Panc1 (cell line): ENCODE data around the gene GRP. TPM values are rescaled to one million over a fixed set of nuclear protein-coding genes. Genes with fewer than 3 reads are reported as not detected.

Experiments
- ATAC-seq: fragments of 200-7000 bp; cut with Tn5 transposase; 2 replicates; pipeline ENCODE4 v1.9.1; 2020; ENCODE audit warnings: mild to moderate bottlenecking, moderate library complexity
- BruUV-seq: library from RNA; stranded (reverse); fragments of 400-500 nt; replicated peaks from 2 replicates; lab custom pipeline; 2021; lab: Mats Ljungman, UMichigan
- CTCF ChIA-PET: fragments of 300-600 bp; sonication (Branson Sonifier 250); formaldehyde crosslinking; loops from one replicate; lab custom pipeline; 2022; ENCODE audit warnings: antibody characterized with exemption; lab: Charles Lee
- POLR2A ChIA-PET: fragments of 300-600 bp; sonication (Branson Sonifier 250); formaldehyde crosslinking; loops from one replicate; lab custom pipeline; 2022; ENCODE audit warnings: antibody characterized with exemption; lab: Charles Lee
- DNase-seq: peaks from one replicate; pipeline ENCODE4 v3.0.0-alpha.2; 2010; ENCODE audit warnings: low read depth, low spot score
- H3K27ac ChIP-seq: 2 replicates; pipeline ENCODE4 v1.5.1; 2011; ENCODE audit warnings: mild to moderate bottlenecking, low read length, inconsistent platforms
- H3K27me3 ChIP-seq: fragments of 200-500 bp; sonication (Bioruptor generic); 2 replicates; pipeline ENCODE4 v1.6.0; 2014; ENCODE audit warnings: low read length, inconsistent platforms; ENCODE audit not compliant: control insufficient read depth, insufficient read depth
- H3K36me3 ChIP-seq: fragments of 200-500 bp; sonication (Bioruptor generic); 2 replicates; pipeline ENCODE4 v1.5.1; 2014; ENCODE audit warnings: inconsistent platforms, mild to moderate bottlenecking, low read length, moderate library complexity; ENCODE audit not compliant: control insufficient read depth, insufficient read depth
- H3K4me1 ChIP-seq: 2 replicates; pipeline ENCODE4 v1.5.1; 2011; ENCODE audit warnings: inconsistent platforms, mild to moderate bottlenecking, low read length, moderate library complexity; ENCODE audit not compliant: control insufficient read depth, insufficient read depth
- H3K4me3 ChIP-seq, 2 experiments: 2 replicates each; pipeline ENCODE4 v1.5.1; 2011 to 2012; ENCODE audit warnings: low read depth in 2 of 2, low read length in 2 of 2, mild to moderate bottlenecking in 2 of 2, inconsistent platforms in 1 of 2, moderate library complexity in 1 of 2
- H3K9me3 ChIP-seq: fragments of 200-500 bp; sonication (Bioruptor generic); 2 replicates; pipeline ENCODE4 v1.5.1; 2014; ENCODE audit warnings: low read depth, mild to moderate bottlenecking, inconsistent platforms, low read length, moderate library complexity; ENCODE audit not compliant: control insufficient read depth, insufficient read depth
- POLR2AphosphoS5 ChIP-seq: IDR thresholded peaks from 2 replicates; pipeline ENCODE4 v1.6.1; 2012; ENCODE audit warnings: mild to moderate bottlenecking, low read depth, low read length, moderate library complexity
- SIN3A ChIP-seq: IDR thresholded peaks from 2 replicates; pipeline ENCODE4 v1.6.1; 2012; ENCODE audit warnings: low read depth, mild to moderate bottlenecking, low read length, moderate library complexity, borderline replicate concordance; ENCODE audit not compliant: insufficient read depth
- TCF7L2 ChIP-seq: IDR thresholded peaks from 2 replicates; pipeline ENCODE4 v1.6.1; 2011; ENCODE audit warnings: mild to moderate bottlenecking, low read depth, low read length, inconsistent platforms
- in situ Hi-C: cut with HindIII; loops from 2 replicates; pipeline ENCODE4 v1.10.0; 2016; ENCODE audit warnings: low sequenced_read_pairs, low pct_unique_long_range_greater_than_20kb
- intact Hi-C: fragments of 100-400 bp; cut with micrococcal nuclease; formaldehyde crosslinking; loops from one replicate; pipeline ENCODE4 v1.10.0; 2022; ENCODE audit not compliant: unreplicated experiment
- total RNA-seq: library from RNA; stranded (reverse); gene quantifications from one replicate; pipeline ENCODE4 v1.2.1, GENCODE V29; 2021; ENCODE audit not compliant: unreplicated experiment
- TF ChIP-seq, protein P1 (sequence below), 2 experiments: IDR thresholded peaks; 2 replicates each; pipeline ENCODE4 v1.6.1; 2011 to 2012; ENCODE audit warnings: low read depth in 2 of 2, control low read depth in 1 of 2, low read length in 1 of 2, mild to moderate bottlenecking in 1 of 2, moderate library complexity in 1 of 2; ENCODE audit not compliant: insufficient read depth in 1 of 2
- TF ChIP-seq, protein P2 (sequence below): fragments of 450-650 bp; IDR thresholded peaks from 2 replicates; pipeline ENCODE4 v1.5.1; 2017; ENCODE audit warnings: mild to moderate bottlenecking

Gene GRP
- total RNA-seq, 1 experiment from 2014 or later: not detected

DNA sequence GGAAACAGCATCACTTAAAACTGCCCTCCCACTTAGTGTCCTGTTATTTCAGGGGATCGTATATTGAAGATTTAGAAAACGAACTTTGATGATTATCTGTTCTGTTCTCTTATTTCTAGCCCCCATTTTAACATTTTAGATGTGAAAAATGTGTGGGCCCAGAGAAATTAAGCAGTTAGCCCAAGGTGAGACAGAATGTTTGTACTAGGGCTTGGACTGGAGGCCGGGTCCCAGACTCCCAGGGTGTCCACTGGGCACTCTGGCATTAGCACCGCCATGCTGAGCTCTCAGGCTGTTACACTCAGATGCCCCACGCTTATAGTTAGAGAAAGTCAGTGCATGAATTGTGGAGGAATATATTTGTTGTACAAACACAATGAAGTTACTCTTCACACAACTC is 58.8 kb downstream of the GRP start:
- POLR2A ChIA-PET: interaction anchor here (0.5 kb wide), 1 partner anchor 481 kb away, joined by 12 read pairs; no protein-coding TSS in a partner anchor
- in situ Hi-C loops (no loop called here), intact Hi-C loops (no loop called here)
- DNase-seq (no peak), ATAC-seq (no peak)
- TF ChIP-seq POLR2AphosphoS5: no peak
- Histone ChIP-seq H3K36me3 (no peaks in the 10 kb centered on the region), H3K27ac (no peak overlapping the region), H3K9me3 (no peaks in the 10 kb centered on the region), H3K4me3 (no peak overlapping the region), H3K4me1 (no peaks in the 10 kb centered on the region), H3K27me3 (peaks cover 4% of the 10 kb centered on the region; the same call in 1 of the 2 replicates)
- CTCF ChIA-PET: no interaction called here
- no TSS peak for BruUV-seq

DNA sequence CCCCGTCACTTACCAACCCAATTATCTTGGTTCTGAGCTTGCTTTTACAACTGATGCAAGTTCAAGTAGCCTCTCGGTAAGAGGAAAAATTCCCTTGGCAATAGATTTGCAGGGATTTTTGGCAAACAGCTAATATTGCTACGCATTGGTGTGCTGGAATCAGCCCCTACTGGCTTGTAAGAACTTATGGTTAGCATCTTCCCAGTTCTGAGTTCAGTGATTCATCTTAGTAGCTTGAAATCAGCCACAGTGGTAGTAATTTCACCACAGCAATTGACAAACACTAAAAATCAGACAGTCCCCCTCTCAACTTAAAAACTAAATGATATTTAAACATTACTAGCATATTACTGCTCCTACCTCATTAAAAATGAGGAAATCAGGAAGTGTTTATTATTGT is 59.2 kb downstream of the GRP start:
- Histone ChIP-seq H3K27ac (no peak overlapping the region), H3K36me3 (no peaks in the 10 kb centered on the region), H3K4me1 (no peaks in the 10 kb centered on the region), H3K4me3 (no peak overlapping the region), H3K27me3 (peaks cover 4% of the 10 kb centered on the region), H3K9me3 (no peaks in the 10 kb centered on the region)
- intact Hi-C loops: no loop called here
- in situ Hi-C loops: no loop called here
- TF ChIP-seq, protein P1, sequence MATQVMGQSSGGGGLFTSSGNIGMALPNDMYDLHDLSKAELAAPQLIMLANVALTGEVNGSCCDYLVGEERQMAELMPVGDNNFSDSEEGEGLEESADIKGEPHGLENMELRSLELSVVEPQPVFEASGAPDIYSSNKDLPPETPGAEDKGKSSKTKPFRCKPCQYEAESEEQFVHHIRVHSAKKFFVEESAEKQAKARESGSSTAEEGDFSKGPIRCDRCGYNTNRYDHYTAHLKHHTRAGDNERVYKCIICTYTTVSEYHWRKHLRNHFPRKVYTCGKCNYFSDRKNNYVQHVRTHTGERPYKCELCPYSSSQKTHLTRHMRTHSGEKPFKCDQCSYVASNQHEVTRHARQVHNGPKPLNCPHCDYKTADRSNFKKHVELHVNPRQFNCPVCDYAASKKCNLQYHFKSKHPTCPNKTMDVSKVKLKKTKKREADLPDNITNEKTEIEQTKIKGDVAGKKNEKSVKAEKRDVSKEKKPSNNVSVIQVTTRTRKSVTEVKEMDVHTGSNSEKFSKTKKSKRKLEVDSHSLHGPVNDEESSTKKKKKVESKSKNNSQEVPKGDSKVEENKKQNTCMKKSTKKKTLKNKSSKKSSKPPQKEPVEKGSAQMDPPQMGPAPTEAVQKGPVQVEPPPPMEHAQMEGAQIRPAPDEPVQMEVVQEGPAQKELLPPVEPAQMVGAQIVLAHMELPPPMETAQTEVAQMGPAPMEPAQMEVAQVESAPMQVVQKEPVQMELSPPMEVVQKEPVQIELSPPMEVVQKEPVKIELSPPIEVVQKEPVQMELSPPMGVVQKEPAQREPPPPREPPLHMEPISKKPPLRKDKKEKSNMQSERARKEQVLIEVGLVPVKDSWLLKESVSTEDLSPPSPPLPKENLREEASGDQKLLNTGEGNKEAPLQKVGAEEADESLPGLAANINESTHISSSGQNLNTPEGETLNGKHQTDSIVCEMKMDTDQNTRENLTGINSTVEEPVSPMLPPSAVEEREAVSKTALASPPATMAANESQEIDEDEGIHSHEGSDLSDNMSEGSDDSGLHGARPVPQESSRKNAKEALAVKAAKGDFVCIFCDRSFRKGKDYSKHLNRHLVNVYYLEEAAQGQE (IDR thresholded peaks at IDR 0.05; ENCODE audit: insufficient read depth in 1 of 2, low read depth in 2 of 2, low read length in 1 of 2): no peak
- TF ChIP-seq POLR2AphosphoS5 (no peak), TCF7L2 (no peak)
- ChIA-PET CTCF (no interaction called here), POLR2A (interaction anchor here (0.5 kb wide), 1 partner anchor 481 kb away, joined by 12 read pairs; no protein-coding TSS in a partner anchor)
- no TSS peak for BruUV-seq
- ATAC-seq (no peak), DNase-seq (no peak)

DNA sequence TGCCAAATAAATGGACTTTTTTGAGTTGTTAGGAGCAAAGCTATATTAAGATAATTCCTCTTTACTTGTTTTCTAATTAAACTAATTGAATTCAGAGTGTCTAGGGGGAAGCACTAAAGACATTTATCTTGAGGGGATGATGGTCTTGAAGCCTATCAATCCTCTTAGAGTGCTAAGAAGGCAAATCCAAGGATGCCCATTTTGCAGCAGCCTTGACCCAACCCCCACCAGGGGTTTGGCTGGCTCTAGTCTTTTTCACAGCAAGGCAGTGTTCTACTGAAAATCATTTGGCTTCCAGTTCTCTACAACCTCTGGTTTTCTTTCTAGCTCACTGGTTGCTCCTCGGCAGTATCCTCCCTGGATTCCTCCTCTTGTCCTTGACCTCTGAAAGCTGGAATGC is 59.8 kb downstream of the GRP start:
- ChIA-PET CTCF (no interaction called here), POLR2A (no interaction called here)
- in situ Hi-C loops: no loop called here
- Histone ChIP-seq H3K36me3 (no peaks in the 10 kb centered on the region), H3K27me3 (peaks cover 10% of the 10 kb centered on the region), H3K4me1 (no peaks in the 10 kb centered on the region), H3K27ac (no peak overlapping the region), H3K4me3 (no peak overlapping the region), H3K9me3 (no peaks in the 10 kb centered on the region)
- DNase-seq (no peak), ATAC-seq (no peak)
- no TSS peak for BruUV-seq
- no peak for TF ChIP-seq POLR2AphosphoS5
- no peak for TF ChIP-seq TCF7L2
- TF ChIP-seq SIN3A: no peak
- TF ChIP-seq, protein P1 (IDR thresholded peaks at IDR 0.05; ENCODE audit: insufficient read depth in 1 of 2, low read depth in 2 of 2, low read length in 1 of 2): no peak
- TF ChIP-seq, protein P2, sequence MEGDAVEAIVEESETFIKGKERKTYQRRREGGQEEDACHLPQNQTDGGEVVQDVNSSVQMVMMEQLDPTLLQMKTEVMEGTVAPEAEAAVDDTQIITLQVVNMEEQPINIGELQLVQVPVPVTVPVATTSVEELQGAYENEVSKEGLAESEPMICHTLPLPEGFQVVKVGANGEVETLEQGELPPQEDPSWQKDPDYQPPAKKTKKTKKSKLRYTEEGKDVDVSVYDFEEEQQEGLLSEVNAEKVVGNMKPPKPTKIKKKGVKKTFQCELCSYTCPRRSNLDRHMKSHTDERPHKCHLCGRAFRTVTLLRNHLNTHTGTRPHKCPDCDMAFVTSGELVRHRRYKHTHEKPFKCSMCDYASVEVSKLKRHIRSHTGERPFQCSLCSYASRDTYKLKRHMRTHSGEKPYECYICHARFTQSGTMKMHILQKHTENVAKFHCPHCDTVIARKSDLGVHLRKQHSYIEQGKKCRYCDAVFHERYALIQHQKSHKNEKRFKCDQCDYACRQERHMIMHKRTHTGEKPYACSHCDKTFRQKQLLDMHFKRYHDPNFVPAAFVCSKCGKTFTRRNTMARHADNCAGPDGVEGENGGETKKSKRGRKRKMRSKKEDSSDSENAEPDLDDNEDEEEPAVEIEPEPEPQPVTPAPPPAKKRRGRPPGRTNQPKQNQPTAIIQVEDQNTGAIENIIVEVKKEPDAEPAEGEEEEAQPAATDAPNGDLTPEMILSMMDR: no peak
- intact Hi-C loops: no loop called here
